GM18909 (cell line): Measurements from ENCODE around the gene COCH.
"Not testable (repeated sequence)": the region's sequence is repeated elsewhere in the genome, so short reads cannot be mapped to it uniquely, and the experiment has no call there.

Source experiments
- ATAC-seq: cut with Tn5 transposase; IDR thresholded peaks from one replicate; pipeline ENCODE4 v1.9.1; 2021; ENCODE audit warnings: mild to moderate bottlenecking; ENCODE audit not compliant: unreplicated experiment, poor library complexity

COCH gene

GRCh38 chr14:30874999-30875787, 834 bp downstream of the COCH start:
- peak; percentile 26 for ATAC-seq

- ATAC-seq, result no peak
Observed at GRCh38 chr14:30875788-30876053, 1.4 kb downstream of the COCH start.

- ATAC-seq, result no peak
Observed at GRCh38 chr14:30876692-30877091, 2.3 kb downstream of the COCH start.

GRCh38 chr14:30882431-30882830, 8.1 kb downstream of the COCH start:
- ATAC-seq, result no peak

GRCh38 chr14:30883508-30884294, 9.3 kb downstream of the COCH start:
- ATAC-seq, result no peak

- ATAC-seq, result no peak
Observed at GRCh38 chr14:30884901-30885300, 10.5 kb downstream of the COCH start.

GRCh38 chr14:30885840-30886740, 11.7 kb downstream of the COCH start:
- no peak for ATAC-seq

- no peak for ATAC-seq
Observed at GRCh38 chr14:30888480-30889243, 14.3 kb downstream of the COCH start.

- no peak for ATAC-seq
Observed at GRCh38 chr14:30889244-30889594, 14.9 kb downstream of the COCH start.

GRCh38 chr14:30893819-30894218, 19.5 kb downstream of the COCH start:
- ATAC-seq, result no peak

- no peak for ATAC-seq
Observed at GRCh38 chr14:30894923-30895515, 20.7 kb downstream of the COCH start.

- ATAC-seq, result no peak
Observed at GRCh38 chr14:30896435-30896834, 22.1 kb downstream of the COCH start.

GRCh38 chr14:30897121-30897520, 22.8 kb downstream of the COCH start:
- not testable (repeated sequence) for ATAC-seq

- no peak for ATAC-seq
Observed at GRCh38 chr14:30903285-30904124, 29.1 kb downstream of the COCH start.

- no peak for ATAC-seq
Observed at GRCh38 chr14:30906752-30907658, 32.6 kb downstream of the COCH start.

- no peak for ATAC-seq
Observed at GRCh38 chr14:30907659-30908057, 33.3 kb downstream of the COCH start.

GRCh38 chr14:30908826-30909225, 34.5 kb downstream of the COCH start:
- ATAC-seq, result no peak

- ATAC-seq, result no peak
Observed at GRCh38 chr14:30914812-30915211, 40.5 kb downstream of the COCH start.
